HG03342 (cell line): Measurements from ENCODE around the gene STIM1.
"Not testable (repeated sequence)": the region's sequence is repeated elsewhere in the genome, so short reads cannot be mapped to it uniquely, and the experiment has no call there.

Experiments
- ATAC-seq: cut with Tn5 transposase; IDR thresholded peaks from one replicate; pipeline ENCODE4 v1.9.1; 2021; ENCODE audit warnings: mild to moderate bottlenecking, moderate library complexity; ENCODE audit not compliant: unreplicated experiment

Gene STIM1

GRCh38 chr11:3854977-3855807 lies at the start of gene STIM1:
TSS of gene STIM1 (plus strand) at chr11:3855664. CDS start at chr11:3856271, 607 bp downstream.
- peak; percentile 54 for ATAC-seq

- ATAC-seq, result peak; percentile 48
Observed at GRCh38 chr11:3807909-3808860, 47.3 kb upstream of the STIM1 start, which contains the start of gene PGAP2. TSS of gene PGAP2 (plus strand) at chr11:3808560. CDS start at chr11:3811260, 2,700 bp downstream.

- peak; percentile 78 for ATAC-seq
Observed at GRCh38 chr11:3808861-3809623, 46.4 kb upstream of the STIM1 start.

GRCh38 chr11:3809624-3809928 lies 45.9 kb upstream of the STIM1 start:
- ATAC-seq, result no peak

- no peak for ATAC-seq
Observed at GRCh38 chr11:3810446-3810845, 45.0 kb upstream of the STIM1 start.

- no peak for ATAC-seq
Observed at GRCh38 chr11:3810951-3811350, 44.5 kb upstream of the STIM1 start.

- not testable (repeated sequence) for ATAC-seq
Observed at GRCh38 chr11:3814832-3815231, 40.6 kb upstream of the STIM1 start.

GRCh38 chr11:3815845-3816244 lies 39.6 kb upstream of the STIM1 start:
- no peak for ATAC-seq

- ATAC-seq, result no peak
Observed at GRCh38 chr11:3816673-3817072, 38.8 kb upstream of the STIM1 start.

GRCh38 chr11:3817181-3817800 lies 38.2 kb upstream of the STIM1 start:
- ATAC-seq, result no peak

GRCh38 chr11:3820971-3821370 lies 34.5 kb upstream of the STIM1 start:
- ATAC-seq, result no peak

- no peak for ATAC-seq
Observed at GRCh38 chr11:3822312-3822711, 33.2 kb upstream of the STIM1 start.

- ATAC-seq, result no peak
Observed at GRCh38 chr11:3823303-3823702, 32.2 kb upstream of the STIM1 start.

GRCh38 chr11:3823762-3824506 lies 31.5 kb upstream of the STIM1 start:
- no peak for ATAC-seq

GRCh38 chr11:3824714-3825472 lies 30.6 kb upstream of the STIM1 start:
- peak; percentile 88 for ATAC-seq

GRCh38 chr11:3825473-3826154 lies 29.9 kb upstream of the STIM1 start:
- ATAC-seq, result no peak

- no peak for ATAC-seq
Observed at GRCh38 chr11:3826721-3827120, 28.7 kb upstream of the STIM1 start.

- ATAC-seq, result no peak
Observed at GRCh38 chr11:3827434-3828186, 27.9 kb upstream of the STIM1 start.
